Activated CD4-positive, alpha-beta T cell treated with anti-CD3 and anti-CD28 coated beads, Interleukin-2, Interleukin-6, amounts not matched to agents 100 ng/mL and 50 ng/mL, durations not matched to agents 16 hours and 8 hours (primary cell): ENCODE data around the gene NUDC.
"Not testable (repeated sequence)": the region's sequence is repeated elsewhere in the genome, so short reads cannot be mapped to it uniquely, and the experiment has no call there.

ENCODE experiments used
- DNase-seq: peaks from one replicate; pipeline ENCODE4 v3.0.0-alpha.2; 2020

Gene NUDC

DNA sequence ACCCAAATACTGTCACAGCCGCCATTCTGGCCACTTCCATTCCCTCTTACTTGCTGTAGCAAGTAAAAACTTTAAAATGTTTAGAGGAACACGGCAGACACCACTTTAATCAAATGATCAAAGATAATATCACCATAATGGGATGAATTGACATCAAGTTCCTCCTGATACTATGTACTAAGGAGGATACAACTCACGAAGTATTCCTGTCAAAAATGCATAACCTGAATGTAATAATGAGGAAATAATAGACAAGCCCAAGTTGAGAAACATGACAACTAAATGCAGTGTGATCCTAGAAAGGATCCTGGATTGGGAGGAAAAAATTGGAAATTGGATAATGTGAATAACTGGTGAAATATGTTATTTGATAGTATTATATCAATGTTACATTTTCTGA is 34.8 kb downstream of the NUDC start:
- no peak for DNase-seq

DNA sequence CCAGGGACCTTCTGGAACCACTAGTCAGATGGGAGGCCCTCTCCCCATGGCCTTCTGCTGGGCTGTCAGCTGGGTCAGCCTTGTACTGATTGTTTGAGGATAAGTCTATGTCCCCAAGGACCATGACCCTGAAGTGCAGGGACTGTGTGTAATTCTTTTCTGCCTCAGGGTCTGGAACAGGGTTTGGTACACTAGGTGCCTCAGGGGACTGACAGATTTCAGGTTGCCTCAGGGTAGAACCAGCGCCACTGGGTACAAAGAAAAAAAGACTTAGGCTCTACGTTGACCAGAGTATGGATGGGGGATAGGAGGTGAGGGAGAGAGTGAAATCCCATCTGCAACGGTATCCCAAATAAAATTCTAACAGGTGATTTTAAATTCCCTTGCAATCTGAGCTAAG is 35.8 kb downstream of the NUDC start:
- DNase-seq, result no peak

DNA sequence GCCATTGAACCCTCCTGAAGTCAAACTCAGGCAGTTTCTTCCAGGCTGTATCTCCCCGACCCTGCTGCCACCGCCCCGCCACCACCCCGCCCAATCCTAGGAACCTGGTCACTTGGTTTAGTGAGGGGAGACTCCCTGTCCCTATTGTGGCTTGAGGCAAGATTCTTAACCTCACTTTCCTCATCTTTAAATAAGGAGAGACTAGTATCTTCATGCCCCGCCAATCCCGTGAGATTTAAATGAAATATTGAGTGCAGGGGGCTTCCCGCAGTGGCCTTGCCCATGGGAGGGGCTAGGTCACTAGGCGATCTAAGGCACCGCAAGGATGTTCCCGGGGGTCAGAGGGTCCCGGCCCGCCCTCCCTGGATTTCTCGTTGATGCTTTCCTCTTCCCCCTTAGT is 37.7 kb downstream of the NUDC start:
- DNase-seq, result no peak

DNA sequence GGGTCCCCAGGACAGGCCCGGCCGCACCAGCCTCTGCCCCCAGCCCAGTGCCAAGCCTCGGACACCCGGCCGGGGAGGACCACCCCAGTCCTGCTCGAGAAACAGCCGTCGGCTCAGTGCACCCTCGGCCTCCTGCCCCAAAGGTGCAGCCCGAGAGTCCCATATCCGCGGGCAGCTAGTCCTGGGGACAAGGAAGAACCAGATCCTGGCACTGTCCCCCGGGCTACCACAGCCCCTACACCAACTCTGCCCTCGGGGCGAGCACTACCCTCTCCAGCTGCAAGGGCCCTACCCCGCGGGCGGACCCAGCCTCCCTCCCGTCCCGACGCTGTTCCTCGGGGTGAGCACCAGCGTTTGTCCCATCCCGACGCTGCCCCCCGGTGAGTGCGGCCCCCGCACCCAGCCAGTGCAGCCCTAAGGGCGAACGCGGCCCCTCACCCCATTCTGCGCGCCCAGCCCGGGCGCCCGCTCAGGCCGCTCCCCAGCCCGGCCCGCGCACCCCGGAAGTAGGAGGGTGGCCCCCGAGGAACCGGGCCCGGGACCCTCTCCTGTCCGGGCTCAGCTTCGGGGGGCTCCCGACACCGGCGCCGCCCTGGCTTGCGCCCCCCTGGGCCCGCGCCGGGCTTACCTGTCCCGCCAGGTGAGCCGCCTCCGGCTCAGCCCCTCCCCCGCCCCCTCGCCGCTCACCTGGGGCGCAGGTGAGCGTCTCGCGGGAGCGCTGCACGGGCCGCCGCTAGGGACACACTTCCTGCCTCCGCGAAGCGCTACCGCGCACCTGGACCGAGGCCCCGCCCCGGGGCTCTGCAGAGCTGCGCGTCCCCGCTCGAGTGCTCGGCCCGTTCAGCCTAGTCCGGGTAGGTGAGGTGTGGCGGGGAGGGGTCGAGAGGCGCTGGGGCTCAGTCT is 38.4 kb downstream of the NUDC start, which contains the start of gene KDF1:
Gene KDF1 (minus strand): TSS at position 747 of the 903 bp plus-strand sequence. CDS start 8,088 bp downstream, outside the sequence.
- DNase-seq, result no peak

DNA sequence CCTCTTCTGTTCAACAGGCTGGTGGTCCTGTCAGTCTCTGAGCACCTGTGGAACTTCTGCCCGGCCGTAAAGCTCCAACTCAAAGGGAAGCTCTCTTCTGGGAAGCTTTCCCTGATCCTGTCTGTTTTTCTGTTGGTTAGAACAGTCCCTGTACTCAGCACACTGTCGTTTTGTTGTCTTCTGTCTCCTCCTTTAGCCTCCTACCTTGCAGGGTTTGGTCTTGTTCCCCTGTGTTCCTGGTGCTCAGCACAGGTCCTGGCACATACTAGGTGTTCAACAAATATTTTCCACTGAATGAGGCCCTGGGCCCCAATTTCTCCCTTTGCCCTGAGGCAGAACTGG is 39.1 kb downstream of the NUDC start:
- no peak for DNase-seq

DNA sequence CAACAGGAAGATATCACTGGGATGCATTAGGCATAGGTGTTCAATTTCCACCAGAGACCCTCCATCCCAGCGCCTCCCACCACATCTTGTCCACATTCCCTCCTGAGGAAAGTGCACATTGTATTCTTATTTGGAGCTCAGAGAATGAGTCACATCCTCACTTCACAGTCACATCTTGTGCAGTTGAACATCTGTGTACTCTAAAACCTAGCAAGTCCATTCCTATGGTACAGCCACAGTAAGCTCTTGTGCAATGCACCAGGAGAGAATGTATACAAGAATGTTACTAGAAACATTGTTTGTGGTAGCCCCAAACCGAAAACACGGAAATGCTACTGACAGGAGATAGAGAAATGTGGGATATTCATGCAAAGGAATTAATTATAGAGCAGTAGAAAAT is 40.3 kb downstream of the NUDC start:
- DNase-seq, result no peak

DNA sequence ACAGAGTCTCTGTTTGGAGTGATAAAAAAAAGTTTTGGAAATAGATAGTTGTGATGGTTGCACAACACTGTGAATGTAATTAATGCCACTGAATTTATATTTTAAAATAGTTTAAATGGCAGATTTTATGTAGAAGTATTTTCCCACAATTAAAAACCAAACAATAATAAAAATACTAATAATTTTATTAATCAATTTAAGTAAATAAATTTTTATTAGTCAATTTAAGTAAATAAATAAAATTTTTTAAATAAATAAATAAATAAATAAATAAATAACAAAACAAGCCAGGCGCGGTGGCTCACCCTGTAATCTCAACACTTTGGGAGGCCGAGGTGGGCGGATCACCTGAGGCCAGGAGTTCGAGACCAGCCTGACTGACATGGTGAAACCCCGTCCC is 43.7 kb downstream of the NUDC start:
- no peak for DNase-seq

DNA sequence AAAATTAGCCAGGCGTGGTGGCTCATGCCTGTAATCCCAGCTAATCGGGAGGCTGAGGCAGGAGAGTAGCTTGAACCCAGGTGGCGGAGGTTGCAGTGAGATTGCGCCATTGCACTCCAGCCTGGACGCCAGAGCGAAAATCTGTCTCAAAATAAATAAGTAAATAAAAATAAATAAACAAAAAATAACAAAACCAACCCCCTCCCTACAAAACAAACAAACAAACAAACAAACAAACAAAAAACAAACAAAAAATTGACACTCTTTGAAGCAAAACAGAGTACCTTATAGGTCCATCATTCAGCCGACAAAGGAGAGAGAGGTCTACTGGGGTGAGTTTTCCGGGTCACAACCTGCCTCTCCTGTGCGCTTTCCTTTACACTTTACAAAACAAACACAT is 44.1 kb downstream of the NUDC start:
- no peak for DNase-seq

DNA sequence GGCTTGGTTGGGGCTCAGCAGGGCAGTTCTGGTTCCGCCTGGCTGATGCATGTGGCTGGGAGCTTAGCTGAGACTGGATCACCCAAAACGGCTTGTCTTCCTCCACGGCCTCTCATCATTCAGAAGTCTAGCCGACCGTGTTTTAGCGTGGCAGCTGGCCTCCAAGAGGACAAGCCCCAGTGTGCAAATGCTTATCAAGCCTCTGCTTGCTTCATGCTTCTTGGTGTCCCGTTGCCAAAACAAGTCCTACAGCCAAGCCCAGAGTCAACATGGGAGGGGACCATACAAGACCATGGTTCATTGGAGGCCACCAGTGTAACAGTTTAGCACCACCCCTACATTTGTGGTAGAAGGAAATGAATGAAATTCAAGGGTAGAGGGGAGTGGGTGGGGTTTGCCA is 49.3 kb downstream of the NUDC start:
- no peak for DNase-seq

DNA sequence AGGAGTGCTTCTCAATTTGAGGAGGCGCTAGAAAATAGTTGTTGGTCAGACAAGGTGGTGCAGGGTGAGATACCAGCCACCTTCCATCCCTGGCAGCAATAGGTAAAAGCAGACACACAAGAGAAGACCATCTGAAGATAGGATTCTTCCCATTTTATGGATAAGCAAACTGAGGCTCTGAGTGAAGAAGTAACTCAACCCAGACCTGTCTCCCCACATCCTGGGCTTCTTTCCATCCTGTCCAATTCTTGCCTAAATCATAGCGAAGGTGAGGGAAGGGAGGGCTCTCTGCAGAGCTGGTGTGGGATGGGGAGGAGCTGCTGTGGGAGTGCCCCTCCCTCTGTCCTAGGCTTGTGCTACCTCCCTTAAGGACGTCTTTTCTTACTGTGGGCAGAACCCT is 50.0 kb downstream of the NUDC start:
- DNase-seq, result no peak

DNA sequence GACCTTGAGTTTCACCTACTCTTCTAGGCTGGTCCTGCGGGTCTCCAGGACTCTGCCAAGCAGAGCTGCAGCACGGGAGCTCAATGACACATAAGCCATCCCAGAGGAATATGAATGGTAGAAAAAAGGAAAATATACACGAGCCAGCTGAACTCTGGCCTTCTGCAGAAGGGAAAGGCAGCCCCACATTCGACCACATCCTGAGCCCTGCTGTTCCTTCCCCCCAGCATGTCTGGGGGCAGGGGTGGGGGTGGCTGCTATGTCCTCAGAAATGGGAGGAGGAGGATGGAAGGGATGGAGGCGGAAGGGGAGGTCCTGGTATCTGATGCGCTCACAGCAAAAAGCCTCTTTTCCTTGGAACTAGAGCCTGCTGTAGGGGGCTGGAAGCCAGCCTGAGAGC is 50.8 kb downstream of the NUDC start:
- no peak for DNase-seq

DNA sequence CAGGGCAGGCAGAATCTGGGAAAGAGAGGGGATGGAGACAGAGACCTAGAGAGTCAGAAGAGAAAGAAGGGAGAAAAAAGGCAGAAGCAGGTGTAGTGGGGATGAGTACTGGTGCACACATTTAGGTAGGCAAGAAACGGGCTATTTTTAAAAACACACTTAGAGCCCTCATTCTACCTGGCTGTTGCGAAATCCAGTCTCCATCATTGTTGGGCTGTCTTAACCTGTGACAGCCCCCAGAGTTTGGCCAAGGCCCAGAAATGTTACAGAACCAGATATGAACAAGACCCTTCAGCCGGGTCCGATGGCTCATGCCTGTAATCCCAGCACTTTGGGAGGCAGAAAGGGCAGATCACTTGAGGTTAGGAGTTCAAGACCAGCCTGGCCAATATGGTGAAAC is 51.3 kb downstream of the NUDC start:
- DNase-seq, result no peak

DNA sequence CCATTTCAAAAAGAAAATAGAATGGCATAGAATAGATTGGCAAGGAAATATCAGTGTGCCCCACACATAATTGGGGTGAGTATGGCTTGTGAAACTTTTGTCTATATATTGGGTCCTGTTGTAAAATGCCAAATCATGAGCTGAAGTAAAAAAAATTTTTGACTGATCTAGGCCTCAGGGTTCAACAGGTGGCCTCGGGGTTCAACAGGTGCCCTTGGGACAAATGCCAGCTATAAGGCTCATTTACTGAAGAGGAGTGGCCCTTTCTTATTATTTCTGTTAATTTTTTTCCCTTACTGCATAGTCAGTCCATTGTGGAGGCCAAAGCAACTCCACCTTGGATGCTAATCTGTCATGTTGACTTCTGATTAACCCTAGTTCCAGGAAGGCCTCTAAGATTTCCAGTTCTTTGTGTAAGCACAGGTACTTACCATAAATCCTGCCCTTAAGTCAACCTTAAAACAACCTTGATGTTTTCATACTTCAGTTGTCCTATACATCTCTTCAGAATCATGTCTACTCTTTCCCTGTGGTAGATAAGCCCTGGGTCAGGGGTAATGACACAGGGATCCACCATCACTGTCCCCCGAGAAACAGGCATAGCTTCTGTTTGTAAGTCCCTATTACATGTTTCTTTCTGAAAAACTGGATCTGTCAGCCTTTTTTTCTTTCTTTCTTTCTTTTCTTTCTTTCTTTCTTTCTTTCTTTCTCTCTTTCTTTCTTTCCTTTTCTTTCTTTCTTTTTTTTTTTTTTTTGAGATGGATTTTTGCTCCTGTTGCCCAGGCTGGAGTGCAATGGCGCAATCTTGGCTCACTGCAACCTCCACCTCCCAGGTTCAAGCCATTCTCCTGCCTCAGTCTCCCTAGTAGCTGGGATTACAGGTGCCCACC is 55.3 kb downstream of the NUDC start:
- DNase-seq, result no peak

DNA sequence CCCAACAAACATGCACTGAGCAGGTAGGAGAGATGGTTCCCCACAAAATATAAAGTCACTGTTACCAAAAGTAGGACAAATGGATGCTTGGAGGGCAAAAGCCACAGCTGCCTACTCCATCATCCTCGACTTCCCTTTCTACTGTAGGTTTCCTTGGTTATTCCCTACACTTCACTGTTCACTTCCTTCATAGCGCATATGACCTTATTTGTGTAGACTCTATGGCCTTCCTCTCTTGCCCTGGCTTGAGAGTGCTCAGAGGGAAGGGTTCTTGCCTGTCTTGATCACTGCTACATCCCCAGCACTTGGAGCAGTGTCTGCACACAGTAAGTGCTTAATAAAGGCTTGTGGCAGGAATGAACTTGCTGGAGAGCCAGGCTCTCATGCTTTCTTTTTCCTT is 57.4 kb downstream of the NUDC start:
- no peak for DNase-seq

DNA sequence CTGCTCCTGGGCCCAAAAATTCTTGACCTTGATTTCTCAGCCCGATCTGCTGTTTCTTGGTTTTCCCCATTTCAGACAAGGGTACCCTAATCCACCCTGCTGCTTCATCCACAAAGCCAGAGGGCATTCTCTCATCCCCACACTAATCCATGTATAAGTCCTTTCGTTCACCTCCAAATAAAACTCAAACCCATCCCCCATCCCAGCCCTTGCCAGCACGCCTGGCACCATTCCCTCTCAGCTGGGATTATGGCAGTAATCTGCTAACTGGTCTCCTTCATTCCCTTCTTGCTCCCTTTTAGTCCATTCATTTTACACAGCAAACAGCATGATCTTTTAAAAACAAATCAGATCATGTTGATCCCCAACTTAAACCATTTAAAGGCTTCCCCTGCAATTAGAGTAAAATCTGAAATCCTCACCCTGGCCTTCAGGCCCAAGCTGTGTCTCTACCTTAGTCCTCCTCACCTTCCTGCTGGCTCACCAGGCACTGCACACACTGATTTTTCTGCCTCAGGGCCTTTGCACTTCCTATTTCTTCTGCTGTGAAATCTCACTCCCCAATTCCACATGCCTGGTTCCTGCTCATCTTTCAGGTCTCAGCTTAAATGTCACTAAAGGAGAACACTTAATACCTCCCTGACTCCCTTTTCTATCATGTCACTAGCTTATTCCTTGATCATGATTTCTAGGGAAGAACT is 59.8 kb downstream of the NUDC start:
- DNase-seq, result no peak

DNA sequence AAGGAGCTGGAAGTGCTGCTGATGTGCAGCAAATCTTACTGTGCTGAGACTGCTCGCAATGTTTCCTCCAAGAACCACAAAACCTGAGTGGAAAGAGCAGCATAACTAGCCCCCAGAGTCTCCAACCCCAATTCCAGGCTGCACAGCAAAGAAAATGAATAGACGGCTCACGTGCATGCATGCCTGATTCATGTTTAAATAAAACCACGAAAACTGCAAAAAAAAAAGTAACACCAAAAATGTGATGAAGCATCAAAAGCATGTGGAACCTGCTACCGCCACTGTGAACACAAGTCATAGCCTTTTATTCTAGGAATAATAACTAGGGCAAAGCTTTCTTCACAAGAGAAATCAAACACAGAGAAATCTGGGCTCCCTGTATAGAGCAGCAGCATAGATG is 62.3 kb downstream of the NUDC start:
- DNase-seq, result no peak

DNA sequence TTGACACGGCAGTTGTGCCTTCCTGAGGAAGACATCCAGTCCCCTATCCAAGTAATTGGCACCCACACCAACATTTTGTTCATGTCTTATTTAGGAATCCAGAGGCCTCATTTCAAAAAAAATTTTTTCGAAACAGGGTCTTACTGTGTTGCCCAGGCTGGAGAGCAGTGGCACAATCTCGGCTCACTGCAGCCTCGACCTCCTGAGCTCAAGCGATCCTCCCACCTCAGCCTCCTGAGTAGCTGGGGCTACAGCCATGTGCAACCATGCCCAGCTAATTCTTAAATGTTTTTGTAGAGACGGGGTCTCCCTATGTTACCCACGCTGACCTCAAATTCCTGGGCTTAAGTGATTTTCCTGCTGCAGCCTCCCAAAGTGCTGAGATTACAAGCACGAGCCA is 62.7 kb downstream of the NUDC start:
- no peak for DNase-seq

DNA sequence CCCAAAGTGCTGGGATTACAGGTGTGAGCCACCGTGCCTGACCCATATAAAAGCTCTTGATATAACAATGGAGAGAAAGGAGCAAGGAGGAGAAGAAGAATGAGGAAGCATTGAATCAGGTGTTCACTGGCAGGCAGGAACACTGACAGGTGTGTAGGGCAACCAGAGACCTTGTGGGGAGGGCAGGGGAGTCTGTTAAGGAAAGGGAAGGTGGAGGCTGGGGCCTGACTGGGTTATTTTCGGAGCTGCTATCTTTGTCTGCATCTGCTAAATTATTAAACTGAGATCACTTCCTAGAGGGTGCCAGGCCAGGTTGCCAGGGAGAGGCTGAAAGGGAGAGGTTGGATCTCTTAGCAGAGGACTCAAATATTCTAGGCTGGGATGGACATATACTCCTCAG is 65.1 kb downstream of the NUDC start:
- no peak for DNase-seq

DNA sequence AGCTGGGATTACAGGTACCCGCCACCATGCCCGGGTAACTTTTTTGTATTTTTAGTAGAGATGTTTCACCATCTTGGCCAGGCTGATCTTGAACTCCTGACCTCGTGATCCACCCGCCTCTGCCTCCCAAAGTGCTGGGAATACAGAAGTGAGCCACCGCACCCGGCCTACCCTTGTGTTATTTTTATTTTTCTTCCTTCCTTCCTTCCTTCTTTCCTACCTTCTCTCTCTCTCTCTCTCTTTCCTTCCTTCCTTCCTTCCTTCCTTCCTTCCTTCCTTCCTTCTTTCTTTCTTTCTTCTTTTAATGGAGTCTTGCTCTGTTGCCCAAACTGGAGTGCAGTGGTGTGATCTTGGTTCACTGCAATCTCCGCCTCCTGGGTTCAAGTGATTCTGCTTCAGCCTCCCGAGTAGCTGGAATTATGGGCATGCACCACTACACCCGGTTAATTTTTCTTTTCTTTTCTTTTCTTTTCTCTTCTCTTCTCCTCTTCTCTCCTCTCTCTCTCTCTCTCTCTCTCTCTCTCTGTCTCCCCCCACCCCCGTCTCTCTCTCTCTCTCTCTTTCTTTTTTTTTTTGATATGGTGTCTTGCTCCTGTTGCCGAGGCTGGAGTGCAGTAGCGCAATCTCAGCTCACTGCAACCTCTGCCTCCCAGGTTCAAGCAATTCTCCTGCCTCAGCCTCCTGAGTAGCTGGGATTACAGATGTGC is 68.0 kb downstream of the NUDC start:
- DNase-seq, result not testable (repeated sequence)

DNA sequence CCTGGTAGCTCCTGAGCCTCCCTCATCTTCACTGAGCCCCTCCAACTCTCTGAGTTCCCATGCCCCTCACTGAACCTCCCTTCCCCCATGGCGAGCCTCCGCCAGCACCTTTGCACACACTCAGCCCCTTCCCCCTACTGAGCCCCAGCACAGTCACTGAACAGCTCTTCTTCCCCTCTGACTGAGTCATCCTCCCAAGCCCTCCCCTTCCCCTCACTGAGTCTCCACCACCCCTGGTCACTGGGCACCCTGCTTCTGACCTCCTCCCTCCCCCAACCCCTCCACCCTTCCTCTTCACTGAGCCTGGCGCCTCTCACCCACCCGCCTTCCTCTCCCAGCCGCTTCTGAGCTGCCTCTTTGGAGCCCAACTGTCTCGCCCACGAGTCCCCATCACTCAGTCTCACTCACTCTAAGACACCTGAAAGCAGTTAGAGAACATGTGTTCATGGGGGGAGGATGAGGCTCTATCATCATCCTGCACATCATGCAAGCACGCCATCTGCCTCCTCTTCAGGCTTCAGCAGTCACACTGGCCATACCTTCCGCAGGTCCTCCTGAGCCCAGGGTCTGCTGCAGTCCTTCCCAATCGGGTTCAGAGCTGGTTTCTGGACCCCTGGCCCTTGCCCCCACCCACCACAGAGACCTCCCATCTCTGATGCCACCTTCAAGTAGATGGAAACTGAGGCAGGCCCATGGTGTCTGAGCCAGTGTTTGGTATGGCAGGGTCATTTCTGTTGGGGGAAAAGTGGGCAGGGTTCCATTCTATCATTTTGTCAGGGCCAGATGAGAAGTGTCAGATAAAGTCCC is 70.0 kb downstream of the NUDC start:
- no peak for DNase-seq

DNA sequence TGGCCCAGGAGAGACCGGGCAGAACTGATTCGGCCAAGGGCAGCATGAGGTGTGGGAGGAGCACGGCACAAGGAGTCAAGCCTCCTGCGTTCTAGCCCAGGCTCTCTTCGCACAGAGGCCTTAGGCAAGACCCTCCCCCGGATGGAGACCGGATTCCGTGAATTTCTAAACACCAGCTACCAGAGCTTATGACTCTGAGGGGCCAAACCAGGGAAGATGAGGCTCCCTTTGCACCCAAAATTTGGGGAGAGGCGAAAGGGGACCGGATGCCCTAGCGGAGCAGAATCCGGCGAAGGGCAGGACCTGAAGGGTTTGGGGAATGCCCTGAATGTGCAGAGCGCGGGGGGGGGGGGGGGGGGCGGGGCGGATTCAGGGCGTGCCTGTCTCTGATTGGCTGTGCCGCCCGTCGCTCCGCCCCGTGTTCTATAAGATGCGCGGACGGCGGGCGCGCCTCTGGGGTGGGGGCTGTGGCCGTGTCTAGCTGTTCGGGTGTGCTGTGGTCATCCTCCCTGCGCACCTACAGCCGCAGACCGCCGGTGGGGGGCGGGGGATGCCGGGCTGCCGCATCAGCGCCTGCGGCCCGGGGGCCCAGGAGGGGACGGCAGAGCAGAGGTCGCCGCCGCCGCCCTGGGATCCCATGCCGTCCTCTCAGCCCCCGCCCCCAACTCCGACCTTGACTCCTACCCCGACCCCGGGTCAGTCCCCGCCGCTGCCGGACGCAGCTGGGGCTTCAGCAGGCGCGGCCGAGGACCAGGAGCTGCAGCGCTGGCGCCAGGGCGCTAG is 71.9 kb downstream of the NUDC start, which contains the start of gene TRNP1:
Gene TRNP1 (plus strand): TSS at position 456 of the 783 bp plus-strand sequence. CDS start 95 bp downstream, at position 551.
- peak; percentile 75 for DNase-seq
